Progenitor cell of endocrine pancreas (in vitro differentiated cells): Measurements from ENCODE around the gene MYO1E. TPM values are rescaled to one million over a fixed set of nuclear protein-coding genes. Genes with fewer than 3 reads are reported as not detected.

Experiments used
- DNase-seq: peaks from one replicate; pipeline ENCODE4 v3.0.0; 2021; ENCODE audit warnings: low spot score; ENCODE audit not compliant: unreplicated experiment
- H3K27ac Mint-ChIP-seq: 2 replicates; pipeline ENCODE4 v1.8.0; 2021; ENCODE audit warnings: mild to moderate bottlenecking, moderate library complexity, mixed read lengths
- H3K27me3 Mint-ChIP-seq: 2 replicates; pipeline ENCODE4 v1.8.0; 2021; ENCODE audit warnings: mixed read lengths
- H3K36me3 Mint-ChIP-seq: 2 replicates; pipeline ENCODE4 v1.8.0; 2022; ENCODE audit warnings: mixed read lengths; ENCODE audit not compliant: insufficient read depth
- H3K4me1 Mint-ChIP-seq: 2 replicates; pipeline ENCODE4 v1.8.0; 2021; ENCODE audit warnings: low read depth, mixed read lengths
- H3K4me3 Mint-ChIP-seq: 2 replicates; pipeline ENCODE4 v1.8.0; 2021; ENCODE audit warnings: low read depth, mild to moderate bottlenecking, moderate library complexity, mixed read lengths
- H3K9me3 Mint-ChIP-seq: 2 replicates; pipeline ENCODE4 v1.8.0; 2021; ENCODE audit warnings: low read depth, mixed read lengths
- CTCF ChIP-seq: fragments of 200-600 bp; sonication (generic); IDR thresholded peaks from one replicate; pipeline ENCODE4 v1.5.0; 2021; ENCODE audit warnings: antibody characterized with exemption, mild to moderate bottlenecking; ENCODE audit not compliant: unreplicated experiment
- total RNA-seq: library from RNA; stranded (reverse); gene quantifications from 2 replicates; pipeline ENCODE4 v1.2.1, GENCODE V29; 2021

The MYO1E gene
- total RNA-seq, 1 donor from 2014 or later: 40.4 TPM

GRCh38 chr15:59260090-59260489, 112.6 kb downstream of the MYO1E start:
- Mint-ChIP-seq H3K27ac (no peak overlapping the region), H3K36me3 (no peaks in the 10 kb centered on the region), H3K27me3 (no peaks in the 10 kb centered on the region), H3K9me3 (no peaks in the 10 kb centered on the region), H3K4me1 (peaks cover 5% of the 10 kb centered on the region), H3K4me3 (no peak overlapping the region)
- no peak for TF ChIP-seq CTCF
- no peak for DNase-seq

GRCh38 chr15:59259137-59259943, 113.3 kb downstream of the MYO1E start:
- H3K4me3 Mint-ChIP-seq: no peak overlapping the region
- no peak for DNase-seq

GRCh38 chr15:59258317-59258716, 114.4 kb downstream of the MYO1E start:
- Mint-ChIP-seq H3K4me3 (no peak overlapping the region), H3K4me1 (peaks cover 5% of the 10 kb centered on the region), H3K36me3 (no peaks in the 10 kb centered on the region), H3K27me3 (no peaks in the 10 kb centered on the region), H3K9me3 (no peaks in the 10 kb centered on the region), H3K27ac (no peak overlapping the region)
- TF ChIP-seq CTCF: no peak
- DNase-seq: no peak

More at GRCh38 chr15:59259137-59259943, 113.3 kb downstream of the MYO1E start:
- Mint-ChIP-seq H3K27me3 (no peaks in the 10 kb centered on the region), H3K36me3 (no peaks in the 10 kb centered on the region), H3K27ac (no peak overlapping the region), H3K4me1 (peaks cover 5% of the 10 kb centered on the region), H3K9me3 (no peaks in the 10 kb centered on the region)
- TF ChIP-seq CTCF: no peak

GRCh38 chr15:59257140-59257539, 115.5 kb downstream of the MYO1E start:
- Mint-ChIP-seq H3K27ac (no peak overlapping the region), H3K4me1 (peaks cover 5% of the 10 kb centered on the region), H3K9me3 (no peaks in the 10 kb centered on the region), H3K36me3 (no peaks in the 10 kb centered on the region), H3K27me3 (no peaks in the 10 kb centered on the region), H3K4me3 (no peak overlapping the region)
- TF ChIP-seq CTCF: no peak
- no peak for DNase-seq

- no peak for TF ChIP-seq CTCF
- Mint-ChIP-seq H3K4me1 (peaks cover 5% of the 10 kb centered on the region), H3K9me3 (no peaks in the 10 kb centered on the region), H3K27ac (no peak overlapping the region), H3K36me3 (no peaks in the 10 kb centered on the region), H3K4me3 (no peak overlapping the region), H3K27me3 (no peaks in the 10 kb centered on the region)
- DNase-seq: no peak
Measured at GRCh38 chr15:59256482-59256881, 116.2 kb downstream of the MYO1E start.
